GM12875 (cell line): ENCODE data around the gene PLCB2.

ENCODE experiments used
- H3K4me3 ChIP-seq: one replicate; pipeline ENCODE4 v1.5.1; 2011; ENCODE audit warnings: low read depth, low read length, control low read depth
- TF ChIP-seq, protein P1 (sequence below): IDR thresholded peaks from 2 replicates; pipeline ENCODE4 v1.5.1; 2011; ENCODE audit warnings: low read depth, mild to moderate bottlenecking, control low read depth, inconsistent platforms, low read length, moderate library complexity, borderline replicate concordance; ENCODE audit not compliant: insufficient read depth

The PLCB2 gene

DNA sequence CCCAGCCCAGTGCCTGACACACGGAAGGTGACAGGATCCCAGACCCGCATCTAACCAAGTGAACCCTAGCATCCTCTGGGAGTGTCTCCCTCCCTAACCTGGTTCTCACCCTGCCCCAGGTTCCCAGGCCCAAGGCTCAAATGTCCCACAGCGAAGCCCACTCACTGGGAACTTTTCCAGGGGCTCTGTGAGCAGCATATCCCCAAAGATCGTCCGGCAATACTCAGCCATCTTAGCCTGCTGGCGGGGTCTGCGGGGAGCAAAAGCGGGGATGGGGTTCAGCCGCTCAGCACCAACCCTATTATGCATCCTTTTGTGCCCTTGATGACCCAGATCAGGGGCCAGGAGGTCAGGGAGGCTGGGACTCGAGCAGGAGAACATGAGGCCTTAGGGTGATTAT, 10.4 kb downstream of the PLCB2 start:
- TF ChIP-seq, protein P1, sequence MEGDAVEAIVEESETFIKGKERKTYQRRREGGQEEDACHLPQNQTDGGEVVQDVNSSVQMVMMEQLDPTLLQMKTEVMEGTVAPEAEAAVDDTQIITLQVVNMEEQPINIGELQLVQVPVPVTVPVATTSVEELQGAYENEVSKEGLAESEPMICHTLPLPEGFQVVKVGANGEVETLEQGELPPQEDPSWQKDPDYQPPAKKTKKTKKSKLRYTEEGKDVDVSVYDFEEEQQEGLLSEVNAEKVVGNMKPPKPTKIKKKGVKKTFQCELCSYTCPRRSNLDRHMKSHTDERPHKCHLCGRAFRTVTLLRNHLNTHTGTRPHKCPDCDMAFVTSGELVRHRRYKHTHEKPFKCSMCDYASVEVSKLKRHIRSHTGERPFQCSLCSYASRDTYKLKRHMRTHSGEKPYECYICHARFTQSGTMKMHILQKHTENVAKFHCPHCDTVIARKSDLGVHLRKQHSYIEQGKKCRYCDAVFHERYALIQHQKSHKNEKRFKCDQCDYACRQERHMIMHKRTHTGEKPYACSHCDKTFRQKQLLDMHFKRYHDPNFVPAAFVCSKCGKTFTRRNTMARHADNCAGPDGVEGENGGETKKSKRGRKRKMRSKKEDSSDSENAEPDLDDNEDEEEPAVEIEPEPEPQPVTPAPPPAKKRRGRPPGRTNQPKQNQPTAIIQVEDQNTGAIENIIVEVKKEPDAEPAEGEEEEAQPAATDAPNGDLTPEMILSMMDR, result no peak
- no peak overlapping the region for H3K4me3 ChIP-seq

- TF ChIP-seq, protein P1, result no peak
- H3K4me3 ChIP-seq, result no peak overlapping the region
These were observed 11.0 kb downstream of the PLCB2 start for GRCh38 chr15:40296561-40297230.

GRCh38 chr15:40295877-40296560, 11.7 kb downstream of the PLCB2 start:
- no peak overlapping the region for H3K4me3 ChIP-seq
- TF ChIP-seq, protein P1, result no peak

GRCh38 chr15:40295297-40295696, 12.4 kb downstream of the PLCB2 start:
- no peak overlapping the region for H3K4me3 ChIP-seq
- TF ChIP-seq, protein P1, result no peak

DNA sequence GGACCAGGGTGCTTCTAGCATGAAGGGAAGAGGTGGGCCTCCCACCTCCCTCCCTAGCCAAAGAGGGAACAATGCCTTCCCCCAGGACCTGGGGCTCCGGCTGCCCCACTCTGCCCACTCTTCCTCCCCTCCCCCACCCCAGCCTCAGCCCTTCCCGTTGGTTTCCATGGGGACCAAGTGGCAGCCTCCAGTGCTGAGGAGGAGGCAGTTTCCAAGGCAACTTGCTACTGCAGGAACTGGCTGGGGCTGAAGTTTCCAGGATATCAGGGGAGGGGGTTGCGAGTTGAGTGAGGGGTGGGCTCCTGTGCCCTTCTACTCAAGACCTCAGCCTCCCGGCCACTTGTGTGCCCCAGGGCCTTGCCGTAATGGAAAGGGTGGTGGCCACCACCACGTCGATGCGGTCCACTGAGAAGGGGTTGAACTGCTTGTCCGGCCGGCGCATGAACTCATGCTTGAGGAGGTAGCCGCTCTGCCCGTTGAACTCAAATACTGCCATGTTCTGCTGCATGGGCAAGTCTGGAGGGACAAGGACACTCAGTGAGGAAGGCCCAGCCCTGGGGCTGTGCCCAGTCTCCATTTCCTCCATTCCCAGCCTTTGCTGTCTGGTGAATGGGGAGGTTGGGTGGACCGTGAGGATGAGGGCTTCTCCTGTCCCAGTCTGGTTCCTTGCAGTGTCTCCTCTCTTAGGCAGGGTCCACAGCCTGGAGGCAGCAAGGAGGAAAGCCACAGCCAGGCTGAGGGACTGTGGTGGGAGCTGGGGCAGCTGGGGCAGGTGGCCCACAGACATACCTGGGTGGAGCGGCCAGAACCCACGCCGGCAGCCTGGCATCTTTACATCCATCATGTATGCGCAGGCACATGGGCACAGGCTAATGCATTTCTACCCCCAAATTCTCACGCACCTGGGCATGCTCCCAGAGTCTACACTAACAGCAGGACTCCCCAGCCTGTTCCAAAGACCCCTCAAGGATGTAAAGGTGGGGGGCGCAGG, 13.5 kb downstream of the PLCB2 start:
- no peak overlapping the region for H3K4me3 ChIP-seq
- TF ChIP-seq, protein P1, result no peak

- no peak overlapping the region for H3K4me3 ChIP-seq
- TF ChIP-seq, protein P1, result no peak
These were observed 14.7 kb downstream of the PLCB2 start for GRCh38 chr15:40293006-40293405.

DNA sequence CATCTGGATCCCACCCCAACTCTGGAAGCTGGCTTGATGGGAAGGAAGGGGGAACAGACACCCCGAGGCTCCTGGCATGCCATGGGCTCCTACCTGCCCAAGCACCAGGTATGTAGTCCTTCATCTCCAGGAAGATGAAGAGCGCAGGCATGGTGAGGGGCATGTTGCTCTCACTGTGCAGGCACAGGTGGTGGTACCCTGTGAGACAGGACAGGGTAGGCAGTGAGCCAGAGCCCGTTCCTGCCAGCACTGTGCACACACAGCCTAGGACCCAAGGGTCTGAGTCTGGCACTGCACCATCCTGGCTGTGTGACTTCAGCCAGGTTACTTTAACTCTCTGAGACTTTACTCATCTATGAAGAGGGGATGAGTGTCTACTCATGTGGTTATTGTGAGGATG, 15.5 kb downstream of the PLCB2 start:
- no peak overlapping the region for H3K4me3 ChIP-seq
- TF ChIP-seq, protein P1, result no peak
